Transverse colon (tissue), 4 donors: ENCODE measurements around the gene FRMD8. TPM values are rescaled to one million over a fixed set of nuclear protein-coding genes. Genes with fewer than 3 reads are reported as not detected.

Source experiments
- DNase-seq: peaks from one replicate; pipeline ENCODE4 v3.0.0-alpha.2; 2019
- H3K27ac ChIP-seq, 4 donors: fragments of 200-600 bp; sonication (generic); 2 replicates each; pipeline ENCODE4 v1.5.1; 2016 to 2018; ENCODE audit warnings: inconsistent platforms in 4 of 4
- H3K27me3 ChIP-seq: fragments of 200-600 bp; sonication (generic); 2 replicates; pipeline ENCODE4 v1.5.1; 2017; ENCODE audit warnings: inconsistent platforms
- H3K36me3 ChIP-seq, 4 donors: fragments of 200-600 bp; sonication (generic); 2 replicates each; pipeline ENCODE4 v1.5.1; 2017 to 2019; ENCODE audit warnings: inconsistent platforms in 4 of 4
- H3K4me1 ChIP-seq, 4 donors: fragments of 200-600 bp; sonication (generic); 2 replicates each; pipeline ENCODE4 v1.5.1; 2017 to 2020; ENCODE audit warnings: inconsistent platforms in 4 of 4
- H3K4me3 ChIP-seq, 4 donors: fragments of 200-600 bp; sonication (generic); 1 replicate in 1 of 4; 2 replicates in 3 of 4; pipeline versions ENCODE4 v1.5.1 to v1.6.1; 2017 to 2019; ENCODE audit warnings: inconsistent platforms in 4 of 4
- H3K9me3 ChIP-seq, 2 donors: fragments of 200-600 bp; sonication (generic); 2 replicates each; pipeline ENCODE4 v1.5.1; 2017 to 2019; ENCODE audit warnings: inconsistent platforms in 2 of 2
- CTCF ChIP-seq, 5 experiments: fragments of 200-600 bp in 3 of 5; fragments of 450-650 bp in 2 of 5; sonication (generic) in 3 of 5; IDR thresholded peaks; 1 replicate in 2 of 5; 2 replicates in 3 of 5; pipeline ENCODE4 v1.5.1; 2016 to 2017; ENCODE audit warnings: antibody characterized with exemption in 5 of 5, inconsistent platforms in 3 of 5, mild to moderate bottlenecking in 2 of 5, moderate library complexity in 1 of 5
- EP300 ChIP-seq: sonication (generic); formaldehyde crosslinking; IDR thresholded peaks from one replicate; pipeline ENCODE4 v1.6.1; 2017; ENCODE audit warnings: antibody characterized with exemption, low read depth
- POLR2A ChIP-seq: fragments of 450-650 bp; IDR thresholded peaks from one replicate; pipeline ENCODE4 v1.6.1; 2016; ENCODE audit warnings: antibody characterized with exemption, mild to moderate bottlenecking, moderate library complexity
- POLR2AphosphoS5 ChIP-seq, 3 donors: sonication (generic); formaldehyde crosslinking; IDR thresholded peaks; one replicate each; pipeline ENCODE4 v1.6.1; 2016; ENCODE audit warnings: antibody characterized with exemption in 3 of 3
- whole genome bisulfite sequencing, 2 donors: methylation state at CpG; one replicate each; pipeline ENCODE4 v1.1.5; 2018; ENCODE audit warnings: low coverage in 1 of 2; 5-methylcytosine and 5-hydroxymethylcytosine counted together
- in situ Hi-C, 4 donors: fragments of 200-750 bp; cut with MboI; loops; one replicate each; pipeline versions ENCODE4 v1.15.0 to v1.15.1; 2017; ENCODE audit warnings: low sequenced_read_pairs in 3 of 4, low pct_ligation_motif_present in 1 of 4, low pct_unique_long_range_greater_than_20kb in 1 of 4
- intact Hi-C: fragments of 100-400 bp; cut with DNase I; formaldehyde crosslinking; loops from one replicate; pipeline ENCODE4 v1.15.1; 2023; ENCODE audit warnings: low total_unique reads
- total RNA-seq, 4 donors: library from RNA; depleted of rRNA; stranded (reverse); fragments of >200 nt; gene quantifications; one replicate each; pipeline ENCODE4 v1.1.0, GENCODE V29; 2016

FRMD8 gene
- total RNA-seq, 4 donors from 2014 or later, result 64.3 to 164 (median 128) TPM

GRCh38 chr11:65419772-65420481 is 33.5 kb downstream of the FRMD8 start:
- H3K4me3 ChIP-seq, result peak overlapping the region in 3 of 4 donors; percentile 9 to 81 (median 74)
- peak; percentile 94 for DNase-seq
- TF ChIP-seq POLR2AphosphoS5 (IDR thresholded peaks at IDR 0.05) (peak; percentile 89 to 94 (median 94)), EP300 (peak; percentile 94), CTCF (IDR thresholded peaks at IDR 0.05) (no peak), POLR2A (peak; percentile 91)
- no peaks in the 10 kb centered on the region for H3K9me3 ChIP-seq
- no peaks in the 10 kb centered on the region for H3K27me3 ChIP-seq
- WGBS, 2 donors, result 0% methylated on average over 3 to 6 of the region's 6 CpGs
- intact Hi-C loops (loop anchor here (2.0 to 5.0 kb wide), 2 partner anchors 37 to 77 kb away; partner anchors contain the start of genes MALAT1 and SLC25A45), in situ Hi-C loops (loop anchor here (5.0 to 10.0 kb wide), 4 partner anchors 55 to 92 kb away; no protein-coding TSS in a partner anchor)
- H3K4me1 ChIP-seq, result peaks cover 39 to 63% (median 59%) of the 10 kb centered on the region in 4 donors
- peaks cover 0 to 6% (median 0%) of the 10 kb centered on the region in 4 donors for H3K36me3 ChIP-seq
- peak overlapping the region; percentile 100 for H3K27ac ChIP-seq

- H3K9me3 ChIP-seq, result no peaks in the 10 kb centered on the region
- DNase-seq, result peak; percentile 10
- H3K4me3 ChIP-seq, result peak overlapping the region in 3 of 4 donors; percentile 2 to 81 (median 74)
- WGBS, 2 donors, result 67 to 78% methylated on average over 2 of the region's 2 CpGs
- peaks cover 0 to 11% (median 0%) of the 10 kb centered on the region in 4 donors for H3K36me3 ChIP-seq
- H3K4me1 ChIP-seq, result peaks cover 39 to 63% (median 58%) of the 10 kb centered on the region in 4 donors
- TF ChIP-seq POLR2AphosphoS5 (IDR thresholded peaks at IDR 0.05) (no peak), CTCF (IDR thresholded peaks at IDR 0.05) (peak in 1 of 5 experiments; percentile 8), POLR2A (no peak), EP300 (no peak)
- in situ Hi-C loops (loop anchor here in 2 of 4 donors (10.0 kb wide), 1 partner anchor 84 kb away; no protein-coding TSS in a partner anchor), intact Hi-C loops (loop anchor here (5.0 kb wide), 1 partner anchor 77 kb away; the partner anchor contains the start of gene MALAT1)
- H3K27me3 ChIP-seq, result no peaks in the 10 kb centered on the region
- peak overlapping the region; percentile 100 for H3K27ac ChIP-seq
These were observed 34.1 kb downstream of the FRMD8 start for GRCh38 chr11:65420506-65420905.

- H3K9me3 ChIP-seq, result no peaks in the 10 kb centered on the region
- 0 to 1% methylated on average over 4 to 15 of the region's 15 CpGs for WGBS, 2 donors
- DNase-seq, result peak; percentile 94
These were observed 34.7 kb downstream of the FRMD8 start for GRCh38 chr11:65420979-65421793.

More at GRCh38 chr11:65420979-65421793, 34.7 kb downstream of the FRMD8 start:
- peak overlapping the region; percentile 100 for H3K27ac ChIP-seq
- peak overlapping the region; percentile 73 to 81 (median 75) for H3K4me3 ChIP-seq
- intact Hi-C loops, result loop anchor here (5.0 kb wide), 1 partner anchor 76 kb away; the partner anchor contains the start of gene MALAT1
- TF ChIP-seq POLR2A (peak; percentile 79), EP300 (peak; percentile 99), CTCF (IDR thresholded peaks at IDR 0.05) (no peak), POLR2AphosphoS5 (IDR thresholded peaks at IDR 0.05) (peak; percentile 98 to 99 (median 99))
- in situ Hi-C loops, result loop anchor here in 2 of 4 donors (10.0 kb wide), 1 partner anchor 84 kb away; no protein-coding TSS in a partner anchor
- H3K27me3 ChIP-seq, result no peaks in the 10 kb centered on the region
- H3K36me3 ChIP-seq, result peaks cover 0 to 14% (median 0%) of the 10 kb centered on the region in 4 donors
- H3K4me1 ChIP-seq, result peaks cover 34 to 57% (median 52%) of the 10 kb centered on the region in 4 donors
